Hepatocyte (in vitro differentiated cells): ENCODE results near the gene AHCYL2.

Experiments
- CTCF ChIP-seq: fragments of 200-600 bp; sonication (generic); IDR thresholded peaks from 2 replicates; pipeline ENCODE4 v1.5.1; 2016; ENCODE audit warnings: antibody characterized with exemption, mild to moderate bottlenecking; ENCODE audit not compliant: poor library complexity
- EZH2 ChIP-seq: fragments of 200-600 bp; sonication (generic); IDR thresholded peaks from 2 replicates; pipeline ENCODE4 v1.6.1; 2016; ENCODE audit warnings: antibody characterized with exemption, mild to moderate bottlenecking, borderline replicate concordance
- EZH2phosphoT487 ChIP-seq: fragments of 200-600 bp; sonication (generic); IDR thresholded peaks from one replicate; pipeline ENCODE4 v1.6.1; 2018; ENCODE audit warnings: antibody characterized with exemption, mild to moderate bottlenecking, low read depth, moderate library complexity; ENCODE audit not compliant: unreplicated experiment, severe bottlenecking

GRCh38 chr7:129368389-129368986 lies 143.7 kb downstream of the AHCYL2 start:
- TF ChIP-seq CTCF = no peak
- no peak for TF ChIP-seq EZH2
- TF ChIP-seq EZH2phosphoT487 = no peak
